Endothelial cell of umbilical vein (primary cell): Measurements from ENCODE around the gene TSGA10IP.

Source experiments
- CTCF ChIP-seq, 2 donors: IDR thresholded peaks; 1 replicate in 1 of 2; 2 replicates in 1 of 2; pipeline ENCODE4 v1.5.1; 2011; ENCODE audit warnings: low read length in 2 of 2, mild to moderate bottlenecking in 2 of 2, moderate library complexity in 2 of 2, control low read depth in 1 of 2, inconsistent platforms in 1 of 2, low read depth in 1 of 2; ENCODE audit not compliant: insufficient read depth in 1 of 2; ENCODE audit errors: extremely low read depth in 1 of 2
- EZH2 ChIP-seq: IDR thresholded peaks from 2 replicates; pipeline ENCODE4 v1.6.1; 2012; ENCODE audit warnings: borderline replicate concordance, low read depth, mild to moderate bottlenecking, moderate library complexity, low read length, inconsistent platforms; ENCODE audit not compliant: severe bottlenecking
- GATA2 ChIP-seq: IDR thresholded peaks from 2 replicates; pipeline ENCODE4 v1.7.0; 2011; ENCODE audit warnings: low read depth, mild to moderate bottlenecking, moderate library complexity, mixed read lengths, low read length; ENCODE audit not compliant: insufficient read length, insufficient read depth
- JUN ChIP-seq: IDR thresholded peaks from 2 replicates; pipeline ENCODE4 v1.6.1; 2011; ENCODE audit warnings: borderline replicate concordance, low read depth; ENCODE audit not compliant: insufficient read length, insufficient read depth
- MYC ChIP-seq: IDR thresholded peaks from one replicate; pipeline ENCODE4 v1.6.1; 2011; ENCODE audit warnings: mild to moderate bottlenecking, low read depth, low read length
- POLR2A ChIP-seq: IDR thresholded peaks from 2 replicates; pipeline ENCODE4 v1.6.1; 2012; ENCODE audit warnings: low read depth, mild to moderate bottlenecking, control low read depth, low read length
- POLR2AphosphoS5 ChIP-seq: IDR thresholded peaks from 2 replicates; pipeline ENCODE4 v1.6.1; 2012; ENCODE audit warnings: low read depth, mild to moderate bottlenecking, control low read depth, low read length, moderate library complexity; ENCODE audit not compliant: insufficient read depth
- TF ChIP-seq, protein P1 (sequence below): IDR thresholded peaks from 2 replicates; pipeline ENCODE4 v1.6.1; 2011; ENCODE audit not compliant: insufficient read depth, insufficient read length

DNA sequence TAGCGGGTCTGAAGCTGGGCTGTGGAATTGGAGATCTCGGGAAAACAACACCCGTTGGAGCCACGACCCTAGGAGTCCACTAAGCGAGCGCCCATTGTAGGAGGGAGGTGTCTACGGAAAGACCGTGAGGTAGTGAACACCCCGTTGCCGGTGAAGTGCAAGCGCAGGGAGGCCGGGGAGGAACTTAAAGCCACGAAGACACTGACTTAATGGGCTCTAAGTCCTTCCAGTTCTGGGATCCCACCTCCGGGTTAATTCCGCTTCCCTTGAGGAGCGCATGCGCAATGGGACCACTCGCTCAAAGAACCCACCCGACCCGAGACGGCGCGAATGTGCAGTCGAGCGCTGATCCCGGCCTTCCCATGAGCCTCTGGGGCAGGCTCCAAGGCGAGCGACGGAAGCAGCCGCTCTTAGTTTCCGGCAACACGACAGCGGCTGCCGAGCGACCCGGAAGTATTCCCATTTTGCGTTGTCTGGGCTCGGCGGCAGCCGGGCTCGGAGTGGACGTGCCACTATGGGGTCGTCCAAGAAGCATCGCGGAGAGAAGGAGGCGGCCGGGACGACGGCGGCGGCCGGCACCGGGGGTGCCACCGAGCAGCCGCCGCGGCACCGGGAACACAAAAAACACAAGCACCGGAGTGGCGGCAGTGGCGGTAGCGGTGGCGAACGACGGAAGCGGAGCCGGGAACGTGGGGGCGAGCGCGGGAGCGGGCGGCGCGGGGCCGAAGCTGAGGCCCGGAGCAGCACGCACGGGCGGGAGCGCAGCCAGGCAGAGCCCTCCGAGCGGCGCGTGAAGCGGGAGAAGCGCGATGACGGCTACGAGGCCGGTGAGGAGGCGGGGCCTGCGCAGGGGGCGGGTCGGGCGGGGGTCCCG, 16.2 kb downstream of the TSGA10IP start, which contains the start of gene SART1:
- TF ChIP-seq EZH2 (no peak), POLR2AphosphoS5 (peak; percentile 97), JUN (no peak), CTCF (IDR thresholded peaks at IDR 0.05; ENCODE audit: extremely low read depth in 1 of 2, insufficient read depth in 1 of 2, low read depth in 1 of 2, low read length in 2 of 2) (no peak), POLR2A (peak; percentile 98), GATA2 (no peak), MYC (no peak)
- TF ChIP-seq, protein P1, sequence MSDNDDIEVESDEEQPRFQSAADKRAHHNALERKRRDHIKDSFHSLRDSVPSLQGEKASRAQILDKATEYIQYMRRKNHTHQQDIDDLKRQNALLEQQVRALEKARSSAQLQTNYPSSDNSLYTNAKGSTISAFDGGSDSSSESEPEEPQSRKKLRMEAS: peak; percentile 66
